Right hindlimb (tissue), 1 donor: ENCODE measurements around the gene COL18A1.

Experiments
- DNase-seq: peaks from one replicate; pipeline ENCODE4 v3.0.0-alpha.2; 2018

The COL18A1 gene

GRCh38 chr21:45457161-45457831 is 52.3 kb downstream of the COL18A1 start:
- DNase-seq: no peak

- no peak for DNase-seq
Observed at GRCh38 chr21:45457832-45458172, 52.8 kb downstream of the COL18A1 start.

- no peak for DNase-seq
Observed at GRCh38 chr21:45458281-45459170, 53.6 kb downstream of the COL18A1 start.

DNA sequence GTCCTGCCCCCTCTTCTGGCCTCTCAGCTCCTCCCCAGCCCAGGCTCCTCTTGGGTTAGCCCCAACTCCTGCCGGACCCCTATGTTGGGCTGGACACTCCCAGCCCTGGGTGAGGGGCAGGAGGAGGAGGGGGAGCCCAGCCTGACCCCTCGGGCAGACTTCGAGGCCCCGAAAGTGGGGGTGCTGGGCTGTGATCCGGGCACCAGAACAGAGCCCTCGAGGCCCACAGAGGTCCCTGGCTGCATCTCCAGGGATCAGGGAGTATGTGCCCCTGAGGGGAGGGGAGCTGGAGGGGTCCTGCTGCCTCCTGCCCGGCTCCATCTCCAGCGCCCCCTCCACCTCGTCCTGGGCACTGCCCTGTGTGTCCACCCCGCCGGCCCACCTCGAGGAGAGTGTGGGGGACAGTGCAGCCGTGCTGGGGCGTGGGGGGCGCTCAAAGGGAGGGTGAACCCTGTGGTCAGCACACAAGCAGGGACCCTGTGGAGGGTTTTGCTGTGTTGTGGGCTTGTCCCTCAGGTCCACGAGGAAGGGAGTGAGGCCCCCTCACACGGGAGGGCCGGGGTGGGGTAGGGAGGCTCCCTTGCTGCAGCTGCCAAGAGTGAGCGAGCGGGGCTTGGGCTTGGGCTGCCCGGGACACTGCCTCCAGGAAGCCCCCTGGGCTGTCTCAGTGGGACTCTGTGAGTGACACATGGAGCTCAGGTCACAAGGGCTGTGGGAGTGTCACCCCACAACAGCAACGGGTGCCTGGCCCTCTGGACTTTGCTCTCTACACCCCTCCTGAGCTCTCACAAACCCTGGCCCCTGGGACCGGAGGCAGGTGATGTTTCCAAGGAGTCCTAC is 54.4 kb downstream of the COL18A1 start:
- no peak for DNase-seq

DNA sequence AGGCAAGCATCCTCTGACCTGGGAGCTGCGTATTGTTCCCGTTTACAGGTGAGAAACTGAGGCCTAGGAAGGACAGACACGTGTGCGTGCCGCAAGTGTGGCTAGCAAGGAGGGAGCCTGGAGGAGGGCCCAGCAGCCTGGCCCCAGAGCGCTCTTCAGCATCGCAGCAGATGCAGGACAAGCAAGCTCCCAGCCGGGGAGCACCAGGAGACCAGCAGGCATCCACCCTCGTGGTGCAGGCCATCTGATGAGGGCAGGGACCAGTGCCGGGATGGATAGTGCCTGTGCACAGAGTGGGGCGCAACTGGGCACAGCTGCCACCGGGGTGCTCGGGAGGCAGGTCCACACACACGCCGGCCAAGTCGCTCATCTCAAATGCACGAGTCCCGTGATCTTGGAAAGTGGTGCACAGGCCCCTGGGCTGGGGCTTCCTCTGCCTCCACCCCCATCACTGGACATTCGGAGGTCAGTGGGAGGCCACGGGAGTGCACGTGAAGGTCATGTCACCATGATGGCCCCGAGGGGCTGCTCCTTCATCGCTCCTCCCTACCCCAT is 55.1 kb downstream of the COL18A1 start:
- DNase-seq: no peak

GRCh38 chr21:45460611-45461368 is 55.8 kb downstream of the COL18A1 start:
- no peak for DNase-seq

- no peak for DNase-seq
Observed at GRCh38 chr21:45461369-45461750, 56.4 kb downstream of the COL18A1 start.

DNA sequence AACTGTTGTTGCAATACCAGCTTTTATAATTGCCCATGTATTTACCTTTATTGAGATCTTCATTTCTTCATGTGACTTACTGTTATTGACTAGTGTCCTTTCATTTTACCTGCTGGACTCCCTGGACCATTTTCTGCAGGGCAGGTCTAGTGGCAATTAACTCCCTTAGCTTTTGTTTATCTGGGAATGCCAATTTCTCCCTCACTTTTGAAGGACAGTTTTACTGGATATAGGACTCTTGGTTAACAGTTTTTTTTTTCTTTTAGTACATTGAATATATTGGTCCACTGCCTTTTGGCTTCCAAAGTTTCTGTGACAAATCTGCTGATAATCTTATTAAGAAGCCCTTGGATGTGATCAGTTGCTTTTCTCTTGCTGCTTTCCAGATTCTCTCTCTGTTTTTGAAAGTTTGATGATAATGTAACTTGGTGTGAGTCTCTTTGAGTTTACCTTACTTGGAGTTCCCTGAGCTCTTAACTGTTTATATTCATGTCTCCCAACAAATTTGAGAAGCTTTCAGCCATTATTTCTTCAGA is 56.9 kb downstream of the COL18A1 start:
- DNase-seq: no peak

GRCh38 chr21:45463871-45464270 is 58.9 kb downstream of the COL18A1 start:
- no peak for DNase-seq

- no peak for DNase-seq
Observed at GRCh38 chr21:45464309-45464708, 59.3 kb downstream of the COL18A1 start.

DNA sequence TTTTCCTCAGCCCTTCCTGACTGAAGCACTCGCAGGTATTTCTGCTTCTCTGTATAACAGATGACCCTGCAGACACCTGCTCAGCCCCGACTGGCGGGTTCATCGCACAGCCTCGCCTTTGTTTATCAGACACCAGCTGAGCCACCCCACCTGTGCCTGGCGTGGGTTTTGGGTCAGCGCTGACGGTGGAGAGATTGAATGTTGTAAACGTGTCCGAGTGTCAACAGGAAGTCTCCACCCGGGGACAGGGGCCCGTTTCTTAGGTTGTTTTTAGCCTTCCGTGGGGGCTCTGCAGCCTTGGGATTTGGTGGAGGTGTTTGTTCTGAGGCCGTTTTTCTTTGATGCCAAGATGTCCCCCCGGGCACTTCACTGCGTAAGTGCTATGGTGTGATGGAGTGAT is 60.1 kb downstream of the COL18A1 start:
- no peak for DNase-seq

GRCh38 chr21:45465611-45466329 is 60.8 kb downstream of the COL18A1 start:
- no peak for DNase-seq

GRCh38 chr21:45466330-45467220 is 61.6 kb downstream of the COL18A1 start:
- DNase-seq: no peak

DNA sequence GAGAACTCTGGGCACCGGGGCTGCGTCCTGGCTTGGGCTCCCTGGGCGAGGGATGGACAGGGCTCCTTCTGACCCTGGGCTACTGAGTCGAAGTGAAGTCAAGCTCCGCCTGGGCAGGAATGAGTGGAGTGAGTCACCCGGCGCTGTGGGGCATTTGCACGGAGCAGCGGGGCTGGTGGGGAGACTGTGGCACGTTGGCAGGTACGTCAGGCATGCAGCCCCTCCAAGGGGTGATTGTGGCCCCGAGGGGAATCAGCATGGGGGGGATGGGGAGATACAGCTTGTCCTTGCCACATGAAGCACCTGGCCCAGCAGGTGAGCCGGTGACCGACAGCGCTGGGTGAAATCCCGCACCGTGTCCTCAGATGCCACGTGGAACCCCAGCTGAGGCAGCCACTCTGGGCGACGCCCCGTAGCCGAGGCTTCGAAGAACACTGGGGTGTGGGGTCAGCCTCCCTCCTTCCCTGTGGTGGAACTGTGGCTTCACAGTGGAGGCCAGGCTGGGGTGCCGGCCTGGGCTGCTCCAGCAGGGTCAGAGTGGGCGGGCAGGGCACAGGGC is 62.3 kb downstream of the COL18A1 start:
- DNase-seq: no peak

DNA sequence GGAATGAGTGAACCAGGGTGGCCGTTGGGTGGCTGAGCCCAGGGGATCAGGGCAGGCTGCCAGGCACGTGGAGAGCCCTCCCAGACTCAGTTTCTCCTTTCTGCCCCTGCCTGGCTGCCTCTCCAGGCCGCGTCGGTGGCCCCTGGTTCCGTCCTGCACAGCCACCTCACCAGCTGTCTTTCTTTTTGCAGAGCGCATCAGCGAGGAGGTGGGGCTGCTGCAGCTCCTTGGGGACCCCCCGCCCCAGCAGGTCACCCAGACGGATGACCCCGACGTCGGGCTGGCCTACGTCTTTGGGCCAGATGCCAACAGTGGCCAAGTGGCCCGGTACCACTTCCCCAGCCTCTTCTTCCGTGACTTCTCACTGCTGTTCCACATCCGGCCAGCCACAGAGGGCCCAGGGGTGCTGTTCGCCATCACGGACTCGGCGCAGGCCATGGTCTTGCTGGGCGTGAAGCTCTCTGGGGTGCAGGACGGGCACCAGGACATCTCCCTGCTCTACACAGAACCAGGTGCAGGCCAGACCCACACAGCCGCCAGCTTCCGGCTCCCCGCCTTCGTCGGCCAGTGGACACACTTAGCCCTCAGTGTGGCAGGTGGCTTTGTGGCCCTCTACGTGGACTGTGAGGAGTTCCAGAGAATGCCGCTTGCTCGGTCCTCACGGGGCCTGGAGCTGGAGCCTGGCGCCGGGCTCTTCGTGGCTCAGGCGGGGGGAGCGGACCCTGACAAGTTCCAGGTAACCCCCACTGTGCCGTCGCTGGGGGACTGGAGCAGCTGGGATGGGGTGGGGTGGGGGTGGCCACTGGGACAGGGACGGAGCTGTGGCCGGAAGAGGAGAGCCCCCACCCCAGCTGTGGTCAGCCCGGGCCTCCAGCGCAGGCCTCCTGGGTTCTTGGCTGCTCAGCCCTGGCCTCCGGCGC is 63.3 kb downstream of the COL18A1 start:
- DNase-seq: no peak

DNA sequence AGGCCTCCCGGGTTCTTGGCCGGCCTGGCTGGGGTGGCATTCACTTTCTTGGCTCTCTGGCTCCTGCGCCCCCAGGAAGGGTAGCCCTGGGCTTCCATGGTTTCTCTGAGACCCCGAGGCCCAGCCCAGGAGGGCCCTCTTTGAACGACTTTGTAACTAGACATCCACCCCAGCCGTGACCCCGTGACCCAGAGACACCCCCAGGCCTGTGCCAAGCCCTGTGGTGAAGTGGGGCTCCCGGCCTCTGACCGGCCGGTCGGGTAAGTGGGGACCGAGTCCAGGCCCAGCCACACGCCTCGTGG is 64.0 kb downstream of the COL18A1 start:
- DNase-seq: no peak

GRCh38 chr21:45469273-45470086 is 64.5 kb downstream of the COL18A1 start:
- DNase-seq: no peak

GRCh38 chr21:45470087-45470515 is 65.1 kb downstream of the COL18A1 start:
- DNase-seq: no peak
